Osteoblast (primary cell): ENCODE data around the gene EFCAB11. TPM values are rescaled to one million over a fixed set of nuclear protein-coding genes. Genes with fewer than 3 reads are reported as not detected.

Experiments
- DNase-seq: peaks from one replicate; pipeline ENCODE4 v3.0.0; 2011; ENCODE audit warnings: low spot score, mixed read lengths; ENCODE audit not compliant: insufficient read length; ENCODE audit errors: missing footprints
- H2AFZ ChIP-seq: 2 replicates; pipeline ENCODE4 v1.6.0; 2011; ENCODE audit warnings: mild to moderate bottlenecking, low read length
- H3K27ac ChIP-seq: 2 replicates; pipeline ENCODE4 v1.5.1; 2011; ENCODE audit warnings: mild to moderate bottlenecking, low read depth, low read length, moderate library complexity
- H3K27me3 ChIP-seq: 2 replicates; pipeline ENCODE4 v1.6.0; 2012; ENCODE audit warnings: mild to moderate bottlenecking, control low read depth, inconsistent platforms, low read length, moderate library complexity; ENCODE audit not compliant: insufficient read depth
- H3K36me3 ChIP-seq: 2 replicates; pipeline ENCODE4 v1.5.1; 2011; ENCODE audit warnings: mild to moderate bottlenecking, low read length, control low read depth, moderate library complexity; ENCODE audit not compliant: insufficient read depth
- H3K4me1 ChIP-seq: 2 replicates; pipeline ENCODE4 v1.5.1; 2011; ENCODE audit warnings: mild to moderate bottlenecking, low read length, control low read depth, moderate library complexity; ENCODE audit not compliant: insufficient read depth
- H3K4me2 ChIP-seq: 2 replicates; pipeline ENCODE4 v1.6.0; 2011; ENCODE audit warnings: mild to moderate bottlenecking, low read length; ENCODE audit not compliant: insufficient read depth
- H3K4me3 ChIP-seq: fragments of 200-600 bp; sonication (generic); 3 replicates; pipeline ENCODE4 v1.5.1; 2012; ENCODE audit warnings: mild to moderate bottlenecking, low read length, inconsistent platforms; ENCODE audit not compliant: insufficient read depth
- H3K79me2 ChIP-seq: 2 replicates; pipeline ENCODE4 v1.6.0; 2012; ENCODE audit warnings: mild to moderate bottlenecking, low read length, control low read depth, inconsistent platforms; ENCODE audit not compliant: insufficient read depth
- H3K9me3 ChIP-seq: 2 replicates; pipeline ENCODE4 v1.5.1; 2011; ENCODE audit warnings: low read depth, low read length, control low read depth
- H4K20me1 ChIP-seq: 2 replicates; pipeline ENCODE4 v1.6.0; 2012; ENCODE audit warnings: mild to moderate bottlenecking, low read length, control low read depth; ENCODE audit not compliant: insufficient read depth
- total RNA-seq: library from RNA; depleted of rRNA; stranded (reverse); fragments of >200 nt; gene quantifications from 2 replicates; pipeline ENCODE4 v1.2.3, GENCODE V29; 2012
- TF ChIP-seq, protein P1 (sequence below): IDR thresholded peaks from 2 replicates; pipeline ENCODE4 v1.5.1; 2011; ENCODE audit warnings: mild to moderate bottlenecking, low read depth, low read length, moderate library complexity; ENCODE audit errors: extremely low read depth

The EFCAB11 gene
- total RNA-seq, 1 donor = 6.9 TPM

GRCh38 chr14:89765346-89765745, 189.2 kb downstream of the EFCAB11 start:
- Histone ChIP-seq H3K27ac (no peak overlapping the region), H4K20me1 (no peaks in the 10 kb centered on the region), H3K4me1 (no peaks in the 10 kb centered on the region), H3K36me3 (no peaks in the 10 kb centered on the region), H3K27me3 (no peaks in the 10 kb centered on the region), H3K79me2 (no peaks in the 10 kb centered on the region), H2AFZ (no peak overlapping the region), H3K9me3 (no peaks in the 10 kb centered on the region), H3K4me2 (no peak overlapping the region), H3K4me3 (no peak overlapping the region)
- TF ChIP-seq, protein P1, sequence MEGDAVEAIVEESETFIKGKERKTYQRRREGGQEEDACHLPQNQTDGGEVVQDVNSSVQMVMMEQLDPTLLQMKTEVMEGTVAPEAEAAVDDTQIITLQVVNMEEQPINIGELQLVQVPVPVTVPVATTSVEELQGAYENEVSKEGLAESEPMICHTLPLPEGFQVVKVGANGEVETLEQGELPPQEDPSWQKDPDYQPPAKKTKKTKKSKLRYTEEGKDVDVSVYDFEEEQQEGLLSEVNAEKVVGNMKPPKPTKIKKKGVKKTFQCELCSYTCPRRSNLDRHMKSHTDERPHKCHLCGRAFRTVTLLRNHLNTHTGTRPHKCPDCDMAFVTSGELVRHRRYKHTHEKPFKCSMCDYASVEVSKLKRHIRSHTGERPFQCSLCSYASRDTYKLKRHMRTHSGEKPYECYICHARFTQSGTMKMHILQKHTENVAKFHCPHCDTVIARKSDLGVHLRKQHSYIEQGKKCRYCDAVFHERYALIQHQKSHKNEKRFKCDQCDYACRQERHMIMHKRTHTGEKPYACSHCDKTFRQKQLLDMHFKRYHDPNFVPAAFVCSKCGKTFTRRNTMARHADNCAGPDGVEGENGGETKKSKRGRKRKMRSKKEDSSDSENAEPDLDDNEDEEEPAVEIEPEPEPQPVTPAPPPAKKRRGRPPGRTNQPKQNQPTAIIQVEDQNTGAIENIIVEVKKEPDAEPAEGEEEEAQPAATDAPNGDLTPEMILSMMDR = no peak
- DNase-seq = no peak

DNA sequence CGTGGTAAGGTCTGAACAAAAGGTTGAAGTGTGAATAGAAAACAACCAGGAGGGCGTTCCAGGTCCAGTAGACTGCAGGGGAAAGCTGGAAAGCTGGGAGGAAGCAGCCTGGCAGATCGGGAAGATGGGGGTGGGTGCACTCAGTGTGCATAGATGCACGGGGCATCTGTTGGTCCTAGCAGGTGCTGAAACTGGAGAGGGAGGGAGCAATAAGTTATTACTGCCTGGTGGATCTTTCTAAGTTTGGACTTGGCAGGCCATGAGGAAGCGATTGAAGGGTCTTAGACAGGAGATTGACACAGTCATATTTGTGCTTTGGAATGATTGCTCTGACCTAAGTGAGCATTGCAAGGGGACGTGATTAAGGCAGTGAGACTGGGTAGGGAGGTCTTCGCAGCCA, 194.4 kb downstream of the EFCAB11 start:
- Histone ChIP-seq H3K27me3 (no peaks in the 10 kb centered on the region), H3K4me2 (no peak overlapping the region), H3K9me3 (no peaks in the 10 kb centered on the region), H3K36me3 (no peaks in the 10 kb centered on the region), H2AFZ (no peak overlapping the region), H3K4me1 (no peaks in the 10 kb centered on the region), H4K20me1 (no peaks in the 10 kb centered on the region), H3K4me3 (no peak overlapping the region), H3K79me2 (no peaks in the 10 kb centered on the region), H3K27ac (no peak overlapping the region)
- DNase-seq = no peak
- TF ChIP-seq, protein P1 = no peak

DNA sequence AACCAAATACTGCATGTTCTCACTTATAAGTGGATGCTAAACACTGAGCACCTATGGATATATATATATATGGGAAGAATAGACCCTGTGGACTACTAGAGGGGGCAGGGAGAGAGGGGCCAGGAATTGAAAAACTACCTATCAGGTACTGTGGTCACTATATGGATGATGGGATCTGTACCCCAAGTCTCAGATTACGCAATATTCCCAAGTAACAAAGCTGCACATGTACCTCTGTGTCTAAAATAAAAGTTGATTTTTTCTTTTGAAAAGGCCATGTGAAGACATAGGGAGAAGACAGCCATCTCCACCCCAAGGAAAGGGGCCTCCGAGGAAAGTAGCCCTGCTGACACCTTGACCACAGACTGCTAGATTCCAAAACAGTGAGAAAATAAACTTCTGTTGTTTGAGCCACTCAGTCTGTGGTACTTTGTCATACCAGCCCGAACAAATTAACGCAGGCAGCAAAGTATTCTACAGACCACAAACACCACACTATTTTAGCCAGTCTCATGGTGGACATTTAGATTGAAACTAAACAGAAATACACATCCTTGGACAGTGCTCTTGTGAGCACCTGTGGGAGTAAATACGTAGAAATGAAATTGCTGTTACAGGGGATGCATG, 197.1 kb downstream of the EFCAB11 start:
- no peaks in the 10 kb centered on the region for H3K79me2 ChIP-seq
- no peaks in the 10 kb centered on the region for H3K9me3 ChIP-seq
- no peak overlapping the region for H3K4me2 ChIP-seq
- no peak overlapping the region for H3K4me3 ChIP-seq
- H4K20me1 ChIP-seq = no peaks in the 10 kb centered on the region
- TF ChIP-seq, protein P1 = no peak
- no peak overlapping the region for H3K27ac ChIP-seq
- H3K27me3 ChIP-seq = no peaks in the 10 kb centered on the region
- DNase-seq = no peak
- no peak overlapping the region for H2AFZ ChIP-seq
- H3K4me1 ChIP-seq = no peaks in the 10 kb centered on the region
- no peaks in the 10 kb centered on the region for H3K36me3 ChIP-seq

GRCh38 chr14:89755816-89756215, 198.7 kb downstream of the EFCAB11 start:
- Histone ChIP-seq H2AFZ (no peak overlapping the region), H3K4me1 (no peaks in the 10 kb centered on the region), H3K79me2 (no peaks in the 10 kb centered on the region), H3K4me3 (no peak overlapping the region), H4K20me1 (no peaks in the 10 kb centered on the region), H3K9me3 (no peaks in the 10 kb centered on the region), H3K27me3 (no peaks in the 10 kb centered on the region), H3K36me3 (no peaks in the 10 kb centered on the region), H3K27ac (no peak overlapping the region), H3K4me2 (no peak overlapping the region)
- DNase-seq = no peak
- TF ChIP-seq, protein P1 = no peak
